Esophagus squamous epithelium (tissue), 4 donors: ENCODE data around the gene TDRD9.

Experiments used
- POLR2A ChIP-seq, 4 donors: fragments of 450-650 bp; IDR thresholded peaks; one replicate each; pipeline ENCODE4 v1.6.1; 2017; ENCODE audit warnings: antibody characterized with exemption in 4 of 4, mild to moderate bottlenecking in 4 of 4, moderate library complexity in 3 of 4
- TF ChIP-seq, protein P1 (sequence below), 6 experiments: fragments of 450-650 bp in 4 of 6; fragments of 200-600 bp in 2 of 6; sonication (generic) in 2 of 6; IDR thresholded peaks; one replicate each; pipeline ENCODE4 v1.5.1; 2016 to 2019; ENCODE audit warnings: antibody characterized with exemption in 6 of 6, mild to moderate bottlenecking in 4 of 6, moderate library complexity in 4 of 6

DNA sequence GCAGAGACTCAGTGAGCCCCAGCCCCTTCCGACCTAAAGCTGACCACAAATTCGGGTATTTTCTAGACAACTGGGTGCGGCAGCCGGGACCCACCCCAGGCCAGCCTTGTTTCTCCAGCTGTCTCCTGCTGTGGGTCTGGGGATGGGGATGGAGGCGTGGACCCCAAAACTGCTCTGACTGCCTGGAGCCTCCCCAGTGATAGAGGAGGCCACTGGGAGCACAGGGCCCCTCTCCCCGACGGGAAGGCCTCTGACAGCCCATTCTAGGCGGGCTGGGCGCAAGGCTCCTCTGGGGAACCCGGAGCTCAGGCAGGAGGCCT is 38.2 kb upstream of the TDRD9 start:
- TF ChIP-seq, protein P1, sequence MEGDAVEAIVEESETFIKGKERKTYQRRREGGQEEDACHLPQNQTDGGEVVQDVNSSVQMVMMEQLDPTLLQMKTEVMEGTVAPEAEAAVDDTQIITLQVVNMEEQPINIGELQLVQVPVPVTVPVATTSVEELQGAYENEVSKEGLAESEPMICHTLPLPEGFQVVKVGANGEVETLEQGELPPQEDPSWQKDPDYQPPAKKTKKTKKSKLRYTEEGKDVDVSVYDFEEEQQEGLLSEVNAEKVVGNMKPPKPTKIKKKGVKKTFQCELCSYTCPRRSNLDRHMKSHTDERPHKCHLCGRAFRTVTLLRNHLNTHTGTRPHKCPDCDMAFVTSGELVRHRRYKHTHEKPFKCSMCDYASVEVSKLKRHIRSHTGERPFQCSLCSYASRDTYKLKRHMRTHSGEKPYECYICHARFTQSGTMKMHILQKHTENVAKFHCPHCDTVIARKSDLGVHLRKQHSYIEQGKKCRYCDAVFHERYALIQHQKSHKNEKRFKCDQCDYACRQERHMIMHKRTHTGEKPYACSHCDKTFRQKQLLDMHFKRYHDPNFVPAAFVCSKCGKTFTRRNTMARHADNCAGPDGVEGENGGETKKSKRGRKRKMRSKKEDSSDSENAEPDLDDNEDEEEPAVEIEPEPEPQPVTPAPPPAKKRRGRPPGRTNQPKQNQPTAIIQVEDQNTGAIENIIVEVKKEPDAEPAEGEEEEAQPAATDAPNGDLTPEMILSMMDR (IDR thresholded peaks at IDR 0.05), result no peak
- TF ChIP-seq POLR2A (IDR thresholded peaks at IDR 0.05), result no peak
